SK-N-SH (cell line): Measurements from ENCODE around the gene SMIM30. TPM values are rescaled to one million over a fixed set of nuclear protein-coding genes. Genes with fewer than 3 reads are reported as not detected.

Experiments used
- CTCF ChIA-PET: fragments of 300-600, 350-600 bp; formaldehyde crosslinking; extraction: SDS; loops from one replicate; lab custom pipeline; 2021; lab: Yijun Ruan, JAX
- POLR2A ChIA-PET: fragments of 350-600 bp; sonication (Branson Sonifier 250); formaldehyde crosslinking; extraction: SDS; loops from one replicate; lab custom pipeline; 2020; ENCODE audit warnings: antibody characterized with exemption, inconsistent platforms; lab: Yijun Ruan, JAX
- DNase-seq: peaks from one replicate; pipeline ENCODE4 v3.0.0; 2012
- H2AFZ ChIP-seq: fragments of 200-600 bp; sonication (generic); 2 replicates; pipeline ENCODE4 v1.8.1; 2016; ENCODE audit warnings: antibody characterized with exemption, mild to moderate bottlenecking, low read depth
- H3F3A ChIP-seq: fragments of 200-600 bp; sonication (generic); replicated peaks from 2 replicates; pipeline ENCODE3; 2016; ENCODE audit warnings: antibody characterized with exemption, mild to moderate bottlenecking; ENCODE audit not compliant: insufficient read depth
- H3K27ac ChIP-seq, 2 experiments: fragments of 200-500 bp in 1 of 2; fragments of 200-600 bp in 1 of 2; sonication (Bioruptor generic) in 1 of 2; sonication (generic), shearing (Covaris generic) in 1 of 2; 2 replicates each; pipeline versions ENCODE4 v1.5.1 to v1.6.1; 2014 to 2016; ENCODE audit warnings: low read depth in 2 of 2, inconsistent platforms in 1 of 2, low read length in 1 of 2, mild to moderate bottlenecking in 1 of 2, mixed read lengths in 1 of 2
- H3K27me3 ChIP-seq: fragments of 200-600 bp; sonication (generic), shearing (Covaris generic); 2 replicates; pipeline ENCODE4 v1.6.1; 2016; ENCODE audit warnings: mixed run types; ENCODE audit not compliant: insufficient read depth
- H3K36me3 ChIP-seq, 2 experiments: fragments of 200-500 bp in 1 of 2; fragments of 200-600 bp in 1 of 2; sonication (Bioruptor generic) in 1 of 2; sonication (generic) in 1 of 2; replicated peaks in 1 of 2; 2 replicates each; pipeline versions ENCODE3 to v1.5.1; 2014 to 2016; ENCODE audit warnings: low read length in 1 of 2, mild to moderate bottlenecking in 1 of 2; ENCODE audit not compliant: insufficient read depth in 2 of 2, control insufficient read depth in 1 of 2
- H3K4me1 ChIP-seq, 2 experiments: fragments of 200-500 bp in 1 of 2; fragments of 200-600 bp in 1 of 2; sonication (Bioruptor generic) in 1 of 2; sonication (generic), shearing (Covaris generic) in 1 of 2; 2 replicates each; pipeline versions ENCODE4 v1.5.1 to v1.6.1; 2014 to 2016; ENCODE audit warnings: low read depth in 1 of 2, low read length in 1 of 2, mixed run types in 1 of 2; ENCODE audit not compliant: insufficient read depth in 2 of 2, control insufficient read depth in 1 of 2
- H3K4me2 ChIP-seq: fragments of 200-600 bp; sonication (generic), shearing (Covaris generic); 2 replicates; pipeline ENCODE4 v1.6.1; 2017; ENCODE audit warnings: mixed run types
- H3K4me3 ChIP-seq, 2 experiments: fragments of 200-500 bp in 1 of 2; fragments of 200-600 bp in 1 of 2; sonication (Bioruptor generic) in 1 of 2; sonication (generic), shearing (Covaris generic) in 1 of 2; 2 replicates each; pipeline versions ENCODE4 v1.5.1 to v1.8.1; 2014 to 2016; ENCODE audit warnings: low read depth in 2 of 2, inconsistent platforms in 1 of 2, low read length in 1 of 2, mild to moderate bottlenecking in 1 of 2, mixed read lengths in 1 of 2, moderate library complexity in 1 of 2
- H3K79me2 ChIP-seq: fragments of 200-600 bp; sonication (generic); 2 replicates; pipeline ENCODE4 v1.8.1; 2017; ENCODE audit warnings: mild to moderate bottlenecking; ENCODE audit not compliant: insufficient read depth
- H3K9ac ChIP-seq: fragments of 200-600 bp; sonication (generic); 2 replicates; pipeline ENCODE4 v1.6.1; 2017; ENCODE audit warnings: mixed run types
- H3K9me2 ChIP-seq: fragments of 200-600 bp; sonication (generic); 2 replicates; pipeline ENCODE4 v1.6.1; 2017; ENCODE audit warnings: mixed run types
- H3K9me3 ChIP-seq: fragments of 200-600 bp; sonication (generic); 2 replicates; pipeline ENCODE4 v1.6.1; 2017; ENCODE audit warnings: mixed run types, mild to moderate bottlenecking, moderate library complexity
- H4K20me1 ChIP-seq: fragments of 200-600 bp; sonication (generic); 2 replicates; pipeline ENCODE4 v1.6.1; 2017; ENCODE audit warnings: mild to moderate bottlenecking, mixed run types; ENCODE audit not compliant: insufficient read depth
- ELF1 ChIP-seq: IDR thresholded peaks from 2 replicates; pipeline ENCODE4 v1.4.0; 2012
- GABPA ChIP-seq: IDR thresholded peaks from 2 replicates; pipeline ENCODE4 v1.4.0; 2012; ENCODE audit warnings: low read depth, mild to moderate bottlenecking
- JUND ChIP-seq: IDR thresholded peaks from 2 replicates; pipeline ENCODE4 v1.4.0; 2012
- NRF1 ChIP-seq: IDR thresholded peaks from 2 replicates; pipeline ENCODE4 v1.6.1; 2012; ENCODE audit warnings: low read depth, mild to moderate bottlenecking, low read length
- POLR2AphosphoS5 ChIP-seq: IDR thresholded peaks from 2 replicates; pipeline ENCODE4 v1.6.1; 2012; ENCODE audit warnings: low read depth, low read length
- REST ChIP-seq: IDR thresholded peaks from 2 replicates; pipeline ENCODE4 v1.6.1; 2012; ENCODE audit warnings: mild to moderate bottlenecking, low read depth, low read length, moderate library complexity
- RXRA ChIP-seq: IDR thresholded peaks from 2 replicates; pipeline ENCODE4 v1.4.0; 2012; ENCODE audit warnings: low read depth, mild to moderate bottlenecking, borderline replicate concordance
- TAF1 ChIP-seq: IDR thresholded peaks from 2 replicates; pipeline ENCODE4 v1.6.1; 2012; ENCODE audit warnings: low read depth, mild to moderate bottlenecking, low read length, moderate library complexity, borderline replicate concordance
- USF1 ChIP-seq: IDR thresholded peaks from 2 replicates; pipeline ENCODE4 v1.4.0; 2012; ENCODE audit warnings: low read depth, borderline replicate concordance
- WGBS: methylation state at CpG from one replicate; pipeline ENCODE4 v1.1.6; 2017; ENCODE audit warnings: low lambda C conversion rate; 5-methylcytosine and 5-hydroxymethylcytosine counted together
- polyA plus RNA-seq, 3 experiments: library from polyadenylated mRNA; depleted of rRNA; stranded (reverse); fragments of >200 nt; gene quantifications; 2 replicates each; pipeline ENCODE4 v1.2.3, GENCODE V29; 2012
- TF ChIP-seq, protein P1 (sequence below): IDR thresholded peaks from 2 replicates; pipeline ENCODE4 v1.4.0; 2012; ENCODE audit warnings: low read depth, borderline replicate concordance

Gene SMIM30
- polyA plus RNA-seq, 1 of the 3 experiments (the other 2 are of a cell fraction): 46.5 TPM

DNA sequence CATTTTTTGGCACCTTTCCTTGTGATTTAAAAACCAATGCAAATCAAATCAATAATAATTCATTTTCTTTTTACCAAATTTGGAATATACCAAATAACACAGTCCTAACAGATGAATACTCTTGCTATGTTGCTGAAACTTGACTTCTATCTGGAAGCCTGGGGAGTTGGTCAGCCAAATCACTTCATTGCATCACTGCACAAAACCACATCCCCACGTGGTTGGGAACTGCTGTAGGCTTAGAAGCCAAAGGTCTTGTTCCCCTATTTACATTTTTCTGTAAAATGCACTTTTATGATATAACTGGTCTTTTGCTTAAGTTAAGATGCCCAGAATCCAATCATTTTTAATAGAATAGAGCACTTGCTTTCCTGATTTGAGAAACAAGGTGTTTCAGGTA, 46.9 kb downstream of the SMIM30 start:
- no peaks in the 10 kb centered on the region for H3K79me2 ChIP-seq
- no peaks in the 10 kb centered on the region for H3K9me2 ChIP-seq
- no peak overlapping the region for H3K4me2 ChIP-seq
- H3F3A ChIP-seq: no peaks in the 10 kb centered on the region
- no peak overlapping the region for H3K27ac ChIP-seq
- no peak overlapping the region for H3K4me3 ChIP-seq
- no peak overlapping the region for H3K9ac ChIP-seq
- DNase-seq: no peak
- no peaks in the 10 kb centered on the region for H3K4me1 ChIP-seq
- H3K27me3 ChIP-seq: no peaks in the 10 kb centered on the region
- no peaks in the 10 kb centered on the region for H3K36me3 ChIP-seq
- POLR2A ChIA-PET: no interaction called here
- no peaks in the 10 kb centered on the region for H4K20me1 ChIP-seq
- WGBS: 29% methylated on average over 1 of the region's 1 CpG
- no peaks in the 10 kb centered on the region for H3K9me3 ChIP-seq
- no peak for TF ChIP-seq GABPA
- TF ChIP-seq NRF1: no peak
- no peak for TF ChIP-seq REST
- TF ChIP-seq USF1: no peak
- TF ChIP-seq, protein P1, sequence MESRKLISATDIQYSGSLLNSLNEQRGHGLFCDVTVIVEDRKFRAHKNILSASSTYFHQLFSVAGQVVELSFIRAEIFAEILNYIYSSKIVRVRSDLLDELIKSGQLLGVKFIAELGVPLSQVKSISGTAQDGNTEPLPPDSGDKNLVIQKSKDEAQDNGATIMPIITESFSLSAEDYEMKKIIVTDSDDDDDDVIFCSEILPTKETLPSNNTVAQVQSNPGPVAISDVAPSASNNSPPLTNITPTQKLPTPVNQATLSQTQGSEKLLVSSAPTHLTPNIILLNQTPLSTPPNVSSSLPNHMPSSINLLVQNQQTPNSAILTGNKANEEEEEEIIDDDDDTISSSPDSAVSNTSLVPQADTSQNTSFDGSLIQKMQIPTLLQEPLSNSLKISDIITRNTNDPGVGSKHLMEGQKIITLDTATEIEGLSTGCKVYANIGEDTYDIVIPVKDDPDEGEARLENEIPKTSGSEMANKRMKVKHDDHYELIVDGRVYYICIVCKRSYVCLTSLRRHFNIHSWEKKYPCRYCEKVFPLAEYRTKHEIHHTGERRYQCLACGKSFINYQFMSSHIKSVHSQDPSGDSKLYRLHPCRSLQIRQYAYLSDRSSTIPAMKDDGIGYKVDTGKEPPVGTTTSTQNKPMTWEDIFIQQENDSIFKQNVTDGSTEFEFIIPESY: no peak
- no peak for TF ChIP-seq TAF1
- no peak for TF ChIP-seq ELF1
- no peak for TF ChIP-seq JUND
- no peak for TF ChIP-seq POLR2AphosphoS5
- no peak for TF ChIP-seq RXRA
- no peak overlapping the region for H2AFZ ChIP-seq
- CTCF ChIA-PET: interaction anchor here (1.1 to 1.5 kb wide), 2 partner anchors 15 to 88 kb away, joined by 4 read pairs; no protein-coding TSS in a partner anchor

Other genes starting within 250 kb of the SMIM30 start
- 2.9 and 4.3 TPM in 2 replicates for gene GPR85, start 31.7 kb downstream of the SMIM30 start, polyA plus RNA-seq (2012; rRNA removed)